ENCODE data around the gene DES.

The DES gene

DNA sequence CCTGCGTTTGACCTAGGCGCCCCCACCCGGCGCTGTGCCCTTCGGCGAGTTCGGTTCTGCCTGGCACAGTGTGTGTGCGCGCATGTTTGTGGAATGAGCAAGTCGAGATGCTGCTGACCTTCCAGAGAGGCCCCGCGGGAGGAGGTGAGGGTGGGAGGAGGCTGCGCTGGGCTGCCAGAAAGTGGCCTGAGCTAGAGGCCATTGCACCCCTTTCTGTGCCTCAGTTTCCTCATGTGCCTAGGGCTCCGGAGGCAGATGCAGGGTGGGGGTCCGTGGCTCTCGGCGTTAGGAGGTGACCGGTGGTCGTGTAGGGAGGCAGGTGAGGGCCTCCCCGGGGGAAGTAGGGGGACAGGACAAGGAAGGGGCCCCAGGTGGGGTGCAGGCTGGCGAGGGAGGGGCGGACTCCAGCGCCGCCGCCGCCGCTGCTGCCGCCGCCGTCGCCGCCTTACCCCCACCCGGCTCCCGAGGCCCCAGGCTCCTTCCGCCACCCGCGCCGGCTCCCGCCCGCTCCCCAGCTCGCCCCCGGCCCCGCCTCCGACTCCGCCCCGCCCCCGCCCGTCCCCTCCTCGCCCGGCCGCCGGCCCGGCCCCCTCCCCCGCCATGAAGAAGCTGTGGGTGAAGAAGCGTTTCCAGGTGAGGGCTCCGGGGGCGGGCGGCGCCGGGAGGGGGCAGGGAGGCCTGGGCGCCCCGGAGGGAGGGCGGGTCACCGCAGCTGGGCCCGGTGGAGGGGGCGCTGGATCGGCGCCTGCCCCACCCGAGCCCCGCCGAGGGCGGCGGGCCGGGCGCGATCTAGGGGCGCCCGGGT is 23.5 kb downstream of the DES start:
- Histone ChIP-seq H3K9me3 (ENCODE audit: control insufficient read depth, insufficient read depth, low read length) (no peaks in the 10 kb centered on the region), H3K9ac (ENCODE audit: low read depth, low read length) (no peak overlapping the region), H3K27me3 (ENCODE audit: control insufficient read depth, insufficient read depth, low read length) (peaks cover 23% of the 10 kb centered on the region), H3K36me3 (ENCODE audit: control insufficient read depth, insufficient read depth, low read length) (no peaks in the 10 kb centered on the region), H3K27ac (ENCODE audit: low read depth, low read length) (no peak overlapping the region), H3K4me3 (ENCODE audit: low read depth, low read length) (peak overlapping the region; percentile 68), H3K4me1 (ENCODE audit: control insufficient read depth, insufficient read depth, low read length) (peaks cover 18% of the 10 kb centered on the region)

DNA sequence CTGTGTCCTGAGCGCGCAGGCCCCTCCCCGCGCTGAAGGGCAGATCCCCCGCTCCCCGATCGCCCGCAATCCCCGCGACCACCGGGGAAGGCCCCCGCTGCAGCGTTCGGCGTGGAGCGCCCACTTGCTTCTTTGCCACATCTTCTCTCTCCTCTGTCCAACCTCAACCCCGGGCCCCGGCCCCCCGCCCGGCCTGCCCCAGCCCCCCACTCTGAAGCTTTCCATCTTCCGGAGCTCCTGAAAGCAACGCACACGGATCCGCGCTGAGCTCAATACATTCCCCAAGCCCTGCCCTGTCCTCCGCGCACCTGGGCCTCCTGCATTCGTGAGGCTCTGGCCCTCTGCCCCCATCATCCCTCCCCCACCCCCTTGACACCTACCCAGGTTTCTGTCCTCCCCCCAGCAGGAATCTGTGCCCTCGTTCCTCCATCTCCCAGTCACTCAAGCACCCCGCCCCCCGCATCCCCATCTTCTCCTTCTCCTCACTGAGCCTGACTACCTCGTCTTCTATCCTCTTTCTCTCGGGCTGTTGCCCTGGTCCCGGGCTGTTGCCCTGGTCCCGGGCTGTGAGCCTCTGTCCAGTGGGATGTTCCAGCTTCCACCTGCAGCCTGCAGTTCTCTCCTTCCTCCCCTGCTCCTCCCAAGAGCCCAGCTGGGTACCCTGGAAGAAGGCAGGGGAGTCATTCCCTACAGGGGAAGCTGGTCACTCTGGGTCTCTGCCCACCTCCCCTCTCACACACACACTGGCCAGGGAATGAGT is 24.3 kb downstream of the DES start:
- Histone ChIP-seq H3K27me3 (ENCODE audit: control insufficient read depth, insufficient read depth, low read length) (peaks cover 27% of the 10 kb centered on the region), H3K4me3 (ENCODE audit: low read depth, low read length) (peak overlapping the region; percentile 61), H3K36me3 (ENCODE audit: control insufficient read depth, insufficient read depth, low read length) (no peaks in the 10 kb centered on the region), H3K4me1 (ENCODE audit: control insufficient read depth, insufficient read depth, low read length) (peaks cover 18% of the 10 kb centered on the region), H3K9ac (ENCODE audit: low read depth, low read length) (no peak overlapping the region), H3K27ac (ENCODE audit: low read depth, low read length) (no peak overlapping the region), H3K9me3 (ENCODE audit: control insufficient read depth, insufficient read depth, low read length) (no peaks in the 10 kb centered on the region)

DNA sequence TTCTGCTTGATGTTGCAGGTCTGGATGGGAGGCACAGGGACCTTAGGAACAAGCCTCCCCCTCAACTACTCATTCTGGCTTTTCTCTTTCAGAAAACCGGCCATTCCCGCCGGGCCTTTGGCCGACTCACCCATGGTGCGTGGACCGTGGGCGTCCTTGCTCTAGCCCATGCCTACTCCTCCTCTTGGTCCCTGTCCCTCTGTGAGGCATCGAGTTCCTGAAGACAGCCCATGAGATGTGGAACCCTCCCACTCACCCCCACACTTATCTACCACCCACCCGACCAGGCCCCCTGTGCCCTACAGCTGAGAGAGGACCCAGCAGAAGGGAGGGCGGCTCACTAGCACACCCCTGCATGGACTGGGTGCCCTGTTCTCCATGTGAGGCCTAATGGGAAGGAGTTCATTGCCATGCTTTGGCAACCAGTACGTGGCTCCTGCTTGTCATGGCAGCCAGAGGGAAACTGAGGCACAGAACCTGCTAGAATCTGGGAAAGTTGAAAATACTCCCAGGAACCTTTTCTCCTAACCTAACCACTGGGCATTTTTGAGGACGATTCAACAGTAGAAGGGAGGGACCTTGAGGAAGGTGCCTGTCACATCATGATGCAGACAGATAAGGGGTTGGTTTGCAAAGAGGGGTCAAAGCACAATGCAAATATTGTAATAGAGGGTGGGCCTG is 25.0 kb downstream of the DES start:
- Histone ChIP-seq H3K4me3 (ENCODE audit: low read depth, low read length) (no peak overlapping the region), H3K9me3 (ENCODE audit: control insufficient read depth, insufficient read depth, low read length) (no peaks in the 10 kb centered on the region), H3K27ac (ENCODE audit: low read depth, low read length) (no peak overlapping the region), H3K9ac (ENCODE audit: low read depth, low read length) (no peak overlapping the region), H3K36me3 (ENCODE audit: control insufficient read depth, insufficient read depth, low read length) (no peaks in the 10 kb centered on the region), H3K4me1 (ENCODE audit: control insufficient read depth, insufficient read depth, low read length) (peaks cover 19% of the 10 kb centered on the region), H3K27me3 (ENCODE audit: control insufficient read depth, insufficient read depth, low read length) (peaks cover 32% of the 10 kb centered on the region)

DNA sequence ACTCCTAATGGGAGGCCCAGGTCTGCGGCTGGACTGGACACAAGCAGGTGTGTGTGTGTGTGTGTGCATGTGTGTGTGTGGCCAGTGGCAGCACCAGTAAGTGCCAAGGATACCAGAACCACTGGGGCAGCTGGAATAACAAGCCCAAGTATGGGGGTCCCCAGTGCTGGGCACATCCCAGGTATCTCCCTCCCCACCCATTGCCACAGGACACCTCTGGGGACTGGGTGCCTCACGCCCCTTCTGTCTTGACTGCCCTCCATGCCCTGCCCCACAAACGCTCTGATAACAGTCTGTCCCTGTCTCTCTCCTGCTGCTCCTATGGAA is 25.5 kb downstream of the DES start:
- H3K4me3 ChIP-seq (ENCODE audit: low read depth, low read length), result no peak overlapping the region

DNA sequence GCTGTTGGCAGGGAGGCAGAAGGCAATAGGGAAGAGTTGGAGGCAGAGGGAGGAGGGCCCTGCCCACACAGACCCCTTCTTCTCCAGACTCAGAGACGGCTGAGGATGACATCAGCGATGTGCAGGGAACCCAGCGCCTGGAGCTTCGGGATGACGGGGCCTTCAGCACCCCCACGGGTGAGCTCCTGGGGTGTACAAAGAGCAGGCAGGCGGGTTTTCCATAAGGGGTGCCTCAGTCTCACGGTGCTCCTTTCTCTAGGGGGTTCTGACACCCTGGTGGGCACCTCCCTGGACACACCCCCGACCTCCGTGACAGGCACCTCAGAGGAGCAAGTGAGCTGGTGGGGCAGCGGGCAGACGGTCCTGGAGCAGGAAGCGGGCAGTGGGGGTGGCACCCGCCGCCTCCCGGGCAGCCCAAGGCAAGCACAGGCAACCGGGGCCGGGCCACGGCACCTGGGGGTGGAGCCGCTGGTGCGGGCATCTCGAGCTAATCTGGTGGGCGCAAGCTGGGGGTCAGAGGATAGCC is 26.5 kb downstream of the DES start:
- peaks cover 44% of the 10 kb centered on the region for H3K27me3 ChIP-seq (ENCODE audit: control insufficient read depth, insufficient read depth, low read length)
- no peaks in the 10 kb centered on the region for H3K36me3 ChIP-seq (ENCODE audit: control insufficient read depth, insufficient read depth, low read length)
- peaks cover 29% of the 10 kb centered on the region for H3K4me1 ChIP-seq (ENCODE audit: control insufficient read depth, insufficient read depth, low read length)
- no peak overlapping the region for H3K27ac ChIP-seq (ENCODE audit: low read depth, low read length)
- H3K9me3 ChIP-seq (ENCODE audit: control insufficient read depth, insufficient read depth, low read length), result no peaks in the 10 kb centered on the region
- H3K4me3 ChIP-seq (ENCODE audit: low read depth, low read length), result no peak overlapping the region
- H3K9ac ChIP-seq (ENCODE audit: low read depth, low read length), result no peak overlapping the region

More for the DNA sequence above, 25.5 kb downstream of the DES start:
- Histone ChIP-seq H3K4me1 (ENCODE audit: control insufficient read depth, insufficient read depth, low read length) (peaks cover 22% of the 10 kb centered on the region), H3K36me3 (ENCODE audit: control insufficient read depth, insufficient read depth, low read length) (no peaks in the 10 kb centered on the region), H3K9ac (ENCODE audit: low read depth, low read length) (no peak overlapping the region), H3K27me3 (ENCODE audit: control insufficient read depth, insufficient read depth, low read length) (peaks cover 38% of the 10 kb centered on the region), H3K27ac (ENCODE audit: low read depth, low read length) (no peak overlapping the region), H3K9me3 (ENCODE audit: control insufficient read depth, insufficient read depth, low read length) (no peaks in the 10 kb centered on the region)

DNA sequence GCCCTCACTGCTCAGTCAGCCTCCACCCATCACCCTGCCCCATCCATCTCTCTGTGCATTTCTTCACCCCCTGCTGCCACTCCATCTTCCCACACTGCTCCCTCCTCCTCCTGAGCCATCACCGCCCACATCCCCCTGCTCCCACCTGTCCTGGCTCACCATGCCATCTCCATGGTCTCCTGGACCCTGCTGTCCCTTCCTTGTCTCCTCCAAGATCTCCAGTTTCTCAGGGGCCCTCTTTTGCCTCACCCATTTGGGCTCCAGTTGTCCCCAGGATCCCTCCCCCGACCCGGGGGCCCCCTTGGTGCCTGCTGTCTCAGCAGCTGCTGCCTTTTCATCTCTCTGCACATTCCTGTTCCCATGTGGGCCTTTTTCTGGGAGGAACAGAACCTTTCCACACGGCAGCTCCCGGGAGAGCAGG is 27.1 kb downstream of the DES start:
- Histone ChIP-seq H3K9me3 (ENCODE audit: control insufficient read depth, insufficient read depth, low read length) (no peaks in the 10 kb centered on the region), H3K27me3 (ENCODE audit: control insufficient read depth, insufficient read depth, low read length) (peaks cover 47% of the 10 kb centered on the region), H3K4me1 (ENCODE audit: control insufficient read depth, insufficient read depth, low read length) (peaks cover 29% of the 10 kb centered on the region), H3K36me3 (ENCODE audit: control insufficient read depth, insufficient read depth, low read length) (no peaks in the 10 kb centered on the region), H3K27ac (ENCODE audit: low read depth, low read length) (no peak overlapping the region), H3K4me3 (ENCODE audit: low read depth, low read length) (no peak overlapping the region), H3K9ac (ENCODE audit: low read depth, low read length) (no peak overlapping the region)

DNA sequence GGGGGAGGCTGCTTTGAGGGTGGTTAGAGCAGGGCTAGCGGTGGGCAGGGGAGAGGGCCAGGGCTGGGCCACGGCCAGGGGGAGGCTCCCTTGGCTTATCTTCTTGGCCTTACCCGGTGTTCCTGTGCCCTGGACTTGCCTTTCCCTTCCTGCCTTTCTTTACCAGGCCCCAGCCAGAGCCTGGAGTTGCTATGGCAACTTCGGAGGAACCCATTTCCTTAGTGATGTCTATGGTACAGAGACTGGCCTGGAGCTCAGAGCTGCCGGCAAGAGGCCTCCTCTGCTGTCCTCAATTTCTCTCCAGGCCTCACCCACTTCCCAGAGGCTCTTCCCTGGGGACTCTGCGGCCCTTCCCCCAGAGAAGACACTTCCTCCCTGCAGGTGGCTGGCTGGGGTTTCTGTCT is 27.9 kb downstream of the DES start:
- Histone ChIP-seq H3K4me1 (ENCODE audit: control insufficient read depth, insufficient read depth, low read length) (peaks cover 26% of the 10 kb centered on the region), H3K4me3 (ENCODE audit: low read depth, low read length) (no peak overlapping the region), H3K9ac (ENCODE audit: low read depth, low read length) (no peak overlapping the region), H3K27me3 (ENCODE audit: control insufficient read depth, insufficient read depth, low read length) (peaks cover 42% of the 10 kb centered on the region), H3K9me3 (ENCODE audit: control insufficient read depth, insufficient read depth, low read length) (no peaks in the 10 kb centered on the region), H3K27ac (ENCODE audit: low read depth, low read length) (no peak overlapping the region), H3K36me3 (ENCODE audit: control insufficient read depth, insufficient read depth, low read length) (no peaks in the 10 kb centered on the region)

DNA sequence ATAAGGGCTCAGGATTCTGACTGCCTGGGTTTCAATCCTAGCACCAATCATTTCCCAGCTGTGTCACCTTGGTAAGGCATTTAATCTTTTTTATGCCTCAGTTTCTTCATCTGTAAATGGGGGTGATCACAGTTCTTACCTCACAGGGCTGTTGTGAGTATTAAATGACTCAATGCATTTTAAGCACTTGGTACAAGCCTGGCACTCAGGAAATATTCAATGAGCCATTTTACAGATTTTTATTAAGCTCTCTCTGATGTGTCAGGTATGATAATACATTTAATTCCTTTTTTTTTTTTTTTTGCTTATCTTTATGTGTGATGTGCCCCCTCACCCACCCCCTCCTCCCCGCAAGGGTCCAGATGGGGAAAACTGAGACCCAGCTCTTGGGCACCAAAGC is 28.5 kb downstream of the DES start:
- no peak overlapping the region for H3K27ac ChIP-seq (ENCODE audit: low read depth, low read length)
- H3K9ac ChIP-seq (ENCODE audit: low read depth, low read length), result no peak overlapping the region
- H3K4me3 ChIP-seq (ENCODE audit: low read depth, low read length), result no peak overlapping the region
- H3K4me1 ChIP-seq (ENCODE audit: control insufficient read depth, insufficient read depth, low read length), result peaks cover 22% of the 10 kb centered on the region
- peaks cover 36% of the 10 kb centered on the region for H3K27me3 ChIP-seq (ENCODE audit: control insufficient read depth, insufficient read depth, low read length)
- no peaks in the 10 kb centered on the region for H3K36me3 ChIP-seq (ENCODE audit: control insufficient read depth, insufficient read depth, low read length)
- no peaks in the 10 kb centered on the region for H3K9me3 ChIP-seq (ENCODE audit: control insufficient read depth, insufficient read depth, low read length)

DNA sequence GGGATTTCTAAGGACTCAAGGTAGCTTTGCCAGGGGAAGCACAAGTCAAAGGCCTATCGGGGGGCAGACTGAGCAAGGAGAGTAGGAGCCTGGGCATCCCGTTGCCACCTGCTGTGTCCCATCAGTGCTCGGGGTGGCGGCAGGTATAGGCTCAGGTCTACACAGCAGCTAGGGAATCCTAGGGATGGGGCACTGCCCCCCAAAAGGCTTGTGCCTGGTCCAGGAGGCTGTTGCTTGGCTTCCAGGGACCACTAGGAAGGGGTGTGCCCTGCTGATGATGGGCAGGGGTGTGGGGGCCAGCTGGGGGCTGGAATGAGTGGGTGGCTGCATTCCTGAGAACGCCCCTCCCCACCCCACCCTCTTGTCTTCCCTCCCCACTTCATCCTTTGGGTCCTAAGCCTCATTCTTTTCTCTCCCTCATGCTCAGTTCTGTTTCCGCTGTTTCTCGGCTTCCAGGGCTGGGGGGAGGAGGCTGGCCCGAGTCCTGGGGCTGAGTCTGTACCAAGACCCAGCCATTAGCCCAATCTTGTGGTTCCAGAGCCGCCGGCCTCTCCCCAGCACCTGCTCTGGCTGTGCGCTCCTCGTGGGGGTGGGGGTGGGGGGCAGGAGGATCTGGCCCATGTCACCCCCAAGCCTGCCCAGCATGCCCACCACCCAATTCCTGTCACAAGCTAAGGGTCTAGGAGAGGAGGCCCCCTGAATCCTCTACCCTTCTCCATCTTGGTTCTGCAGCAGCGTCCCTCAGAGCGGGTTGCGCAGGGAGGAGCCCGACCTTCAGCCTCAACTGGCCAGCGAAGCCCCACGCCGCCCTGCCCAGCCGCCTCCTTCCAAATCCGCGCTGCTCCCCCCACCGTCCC is 29.3 kb downstream of the DES start:
- Histone ChIP-seq H3K27ac (ENCODE audit: low read depth, low read length) (no peak overlapping the region), H3K9me3 (ENCODE audit: control insufficient read depth, insufficient read depth, low read length) (no peaks in the 10 kb centered on the region), H3K4me3 (ENCODE audit: low read depth, low read length) (no peak overlapping the region; the same call in 1 of the 2 replicates), H3K27me3 (ENCODE audit: control insufficient read depth, insufficient read depth, low read length) (peaks cover 36% of the 10 kb centered on the region), H3K36me3 (ENCODE audit: control insufficient read depth, insufficient read depth, low read length) (no peaks in the 10 kb centered on the region), H3K4me1 (ENCODE audit: control insufficient read depth, insufficient read depth, low read length) (peaks cover 22% of the 10 kb centered on the region), H3K9ac (ENCODE audit: low read depth, low read length) (no peak overlapping the region)

DNA sequence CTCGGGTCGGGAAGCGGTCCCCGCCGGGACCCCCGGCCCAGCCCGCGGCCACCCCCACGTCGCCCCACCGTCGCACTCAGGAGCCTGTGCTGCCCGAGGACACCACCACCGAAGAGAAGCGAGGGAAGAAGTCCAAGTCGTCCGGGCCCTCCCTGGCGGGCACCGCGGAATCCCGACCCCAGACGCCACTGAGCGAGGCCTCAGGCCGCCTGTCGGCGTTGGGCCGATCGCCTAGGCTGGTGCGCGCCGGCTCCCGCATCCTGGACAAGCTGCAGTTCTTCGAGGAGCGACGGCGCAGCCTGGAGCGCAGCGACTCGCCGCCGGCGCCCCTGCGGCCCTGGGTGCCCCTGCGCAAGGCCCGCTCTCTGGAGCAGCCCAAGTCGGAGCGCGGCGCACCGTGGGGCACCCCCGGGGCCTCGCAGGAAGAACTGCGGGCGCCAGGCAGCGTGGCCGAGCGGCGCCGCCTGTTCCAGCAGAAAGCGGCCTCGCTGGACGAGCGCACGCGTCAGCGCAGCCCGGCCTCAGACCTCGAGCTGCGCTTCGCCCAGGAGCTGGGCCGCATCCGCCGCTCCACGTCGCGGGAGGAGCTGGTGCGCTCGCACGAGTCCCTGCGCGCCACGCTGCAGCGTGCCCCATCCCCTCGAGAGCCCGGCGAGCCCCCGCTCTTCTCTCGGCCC is 30.1 kb downstream of the DES start:
- H3K9ac ChIP-seq (ENCODE audit: low read depth, low read length), result no peak overlapping the region
- peaks cover 28% of the 10 kb centered on the region for H3K4me1 ChIP-seq (ENCODE audit: control insufficient read depth, insufficient read depth, low read length)
- peaks cover 28% of the 10 kb centered on the region for H3K27me3 ChIP-seq (ENCODE audit: control insufficient read depth, insufficient read depth, low read length)
- no peaks in the 10 kb centered on the region for H3K9me3 ChIP-seq (ENCODE audit: control insufficient read depth, insufficient read depth, low read length)
- H3K4me3 ChIP-seq (ENCODE audit: low read depth, low read length), result peak overlapping the region; percentile 49; the same call in 1 of the 2 replicates
- no peak overlapping the region for H3K27ac ChIP-seq (ENCODE audit: low read depth, low read length)
- H3K36me3 ChIP-seq (ENCODE audit: control insufficient read depth, insufficient read depth, low read length), result no peaks in the 10 kb centered on the region
